Measurements from ENCODE around the gene KCNH1. TPM values are rescaled to one million over a fixed set of nuclear protein-coding genes. Genes with fewer than 3 reads are reported as not detected.

KCNH1 gene
- total RNA-seq, 1 experiment from 2014 or later: not detected

GRCh38 chr1:211174375-211174774 is 40.4 kb upstream of the KCNH1 start:
- no peaks in the 10 kb centered on the region for H3K27me3 ChIP-seq (ENCODE audit: insufficient read depth, low read length)
- DNase-seq (ENCODE audit: low read depth, low spot score) (no peak), ATAC-seq (no peak)
- ChIA-PET POLR2A (no interaction called here), RAD21 (ENCODE audit: low non-redundant PET in 1 of 2, low total read pairs in 2 of 2, uncharacterized antibody in 2 of 2, unreplicated experiment in 2 of 2) (no interaction called here), CTCF (no interaction called here)
- no peak overlapping the region for H3K27ac ChIP-seq (ENCODE audit: low read depth, low read length)
- H3K79me2 ChIP-seq (ENCODE audit: insufficient read depth, low read length): no peaks in the 10 kb centered on the region
- peak; percentile 23; the same call in 1 of the 2 replicates for TF ChIP-seq CEBPB (IDR thresholded peaks at IDR 0.05; ENCODE audit: low read depth)
- no peak for TF ChIP-seq TCF7L2 (IDR thresholded peaks at IDR 0.05; ENCODE audit: borderline replicate concordance, extremely low read depth, insufficient read depth, insufficient read length)
- H3K9me2 ChIP-seq (ENCODE audit: insufficient read depth): no peaks in the 10 kb centered on the region
- 0 out of 4 replicates have a peak, but pooled peaks cover 0 to 6% of the 10 kb centered on the region in 2 experiments for H3K9me3 ChIP-seq (ENCODE audit: control insufficient read depth in 1 of 2, insufficient read depth in 1 of 2, low read depth in 1 of 2, low read length in 2 of 2)
- no peaks in the 10 kb centered on the region for H3K36me3 ChIP-seq (ENCODE audit: control insufficient read depth in 1 of 2, insufficient read depth in 2 of 2, low read length in 2 of 2)
- H3K4me3 ChIP-seq (replicated peaks in 1 of 2; ENCODE audit: low read depth in 1 of 2, low read length in 2 of 2): no peak overlapping the region
- no peak overlapping the region for H3K9ac ChIP-seq (ENCODE audit: low read length)
- no peak overlapping the region for H2AFZ ChIP-seq (ENCODE audit: low read depth, low read length, poor library complexity, severe bottlenecking)
- BruUV-seq (replicated peaks): no TSS peak
- H4K20me1 ChIP-seq (ENCODE audit: insufficient read depth): no peaks in the 10 kb centered on the region
- intact Hi-C loops (cut with micrococcal nuclease): no loop called here
- H3K4me1 ChIP-seq (ENCODE audit: control insufficient read depth in 1 of 2, insufficient read depth in 2 of 2, low read length in 2 of 2): no peaks in the 10 kb centered on the region
- H3K4me2 ChIP-seq (ENCODE audit: low read length): no peak overlapping the region

- CTCF ChIA-PET: no interaction called here
- no peaks in the 10 kb centered on the region for H3K27me3 ChIP-seq (ENCODE audit: insufficient read depth, low read length)
- TF ChIP-seq ELF1 (IDR thresholded peaks at IDR 0.05; ENCODE audit: borderline replicate concordance, low read depth) (no peak), ZNF274 (IDR thresholded peaks at IDR 0.05; ENCODE audit: low read depth, low read length) (no peak), JUND (IDR thresholded peaks at IDR 0.05) (no peak), RAD21 (IDR thresholded peaks at IDR 0.05; ENCODE audit: low read depth) (no peak), POLR2A (IDR thresholded peaks at IDR 0.05; ENCODE audit: borderline replicate concordance, extremely low read depth, insufficient read depth, insufficient read length) (no peak), MAX (IDR thresholded peaks at IDR 0.05) (no peak), POLR2AphosphoS5 (IDR thresholded peaks at IDR 0.05; ENCODE audit: low read depth, low read length) (no peak), CBX3 (IDR thresholded peaks at IDR 0.05; ENCODE audit: low read depth) (no peak), CTCF (IDR thresholded peaks at IDR 0.05 in 2 of 3, conservative IDR thresholded peaks at IDR 0.05 in 1 of 3; ENCODE audit: borderline replicate concordance in 1 of 3, insufficient read depth in 1 of 3, low read depth in 2 of 3, low read length in 2 of 3) (no peak), CEBPB (IDR thresholded peaks at IDR 0.05; ENCODE audit: low read depth) (no peak)
These were observed 38.7 kb upstream of the KCNH1 start for GRCh38 chr1:211172657-211173056.

More at GRCh38 chr1:211172657-211173056, 38.7 kb upstream of the KCNH1 start:
- intact Hi-C loops (cut with micrococcal nuclease): no loop called here
- no peaks in the 10 kb centered on the region for H3K4me1 ChIP-seq (ENCODE audit: control insufficient read depth in 1 of 2, insufficient read depth in 2 of 2, low read length in 2 of 2)
- POLR2A ChIA-PET: no interaction called here
- RAD21 ChIA-PET (ENCODE audit: low non-redundant PET in 1 of 2, low total read pairs in 2 of 2, uncharacterized antibody in 2 of 2, unreplicated experiment in 2 of 2): no interaction called here
- no peaks in the 10 kb centered on the region for H3K79me2 ChIP-seq (ENCODE audit: insufficient read depth, low read length)
- no peaks in the 10 kb centered on the region for H3K9me2 ChIP-seq (ENCODE audit: insufficient read depth)
- H3K4me3 ChIP-seq (replicated peaks in 1 of 2; ENCODE audit: low read depth in 1 of 2, low read length in 2 of 2): no peak overlapping the region
- no peak for ATAC-seq
- no peak overlapping the region for H3K27ac ChIP-seq (ENCODE audit: low read depth, low read length)
- H4K20me1 ChIP-seq (ENCODE audit: insufficient read depth): no peaks in the 10 kb centered on the region
- H2AFZ ChIP-seq (ENCODE audit: low read depth, low read length, poor library complexity, severe bottlenecking): no peak overlapping the region
- no TSS peak for BruUV-seq (replicated peaks)
- no peak overlapping the region for H3K4me2 ChIP-seq (ENCODE audit: low read length)
- H3K9me3 ChIP-seq (ENCODE audit: control insufficient read depth in 1 of 2, insufficient read depth in 1 of 2, low read depth in 1 of 2, low read length in 2 of 2): 0 out of 4 replicates have a peak, but pooled peaks cover 0 to 6% of the 10 kb centered on the region in 2 experiments
- no peak overlapping the region for H3K9ac ChIP-seq (ENCODE audit: low read length)
- no peaks in the 10 kb centered on the region for H3K36me3 ChIP-seq (ENCODE audit: control insufficient read depth in 1 of 2, insufficient read depth in 2 of 2, low read length in 2 of 2)
- no peak for DNase-seq (ENCODE audit: low read depth, low spot score)

Data from HCT116 (cell line).